Cortex of kidney (tissue), 1 donor: ENCODE results near the gene MTUS2.

Experiments used
- DNase-seq: peaks from one replicate; lab custom pipeline; 2025; lab: John Stamatoyannopoulos, UW

The MTUS2 gene

GRCh38 chr13:29402166-29402636 lies 582.1 kb downstream of the MTUS2 start:
- DNase-seq = no peak

- no peak for DNase-seq
Measured at GRCh38 chr13:29405401-29405800, 585.3 kb downstream of the MTUS2 start.

GRCh38 chr13:29411481-29411880 lies 591.3 kb downstream of the MTUS2 start:
- no peak for DNase-seq

- DNase-seq = no peak
Measured at GRCh38 chr13:29418026-29418425, 597.9 kb downstream of the MTUS2 start.

- DNase-seq = no peak
Measured at GRCh38 chr13:29421118-29421517, 601.0 kb downstream of the MTUS2 start.

- DNase-seq = no peak
Measured at GRCh38 chr13:29422015-29422414, 601.9 kb downstream of the MTUS2 start.

- no peak for DNase-seq
Measured at GRCh38 chr13:29423050-29423449, 602.9 kb downstream of the MTUS2 start.

- DNase-seq = no peak
Measured at GRCh38 chr13:29427937-29428309, 607.8 kb downstream of the MTUS2 start.

- DNase-seq = no peak
Measured at GRCh38 chr13:29428310-29429181, 608.4 kb downstream of the MTUS2 start.

GRCh38 chr13:29429286-29429900 lies 609.3 kb downstream of the MTUS2 start:
- no peak for DNase-seq

GRCh38 chr13:29434217-29434945 lies 614.2 kb downstream of the MTUS2 start:
- no peak for DNase-seq

- no peak for DNase-seq
Measured at GRCh38 chr13:29435125-29435911, 615.2 kb downstream of the MTUS2 start.

GRCh38 chr13:29436291-29436690 lies 616.2 kb downstream of the MTUS2 start:
- DNase-seq = no peak

- DNase-seq = no peak
Measured at GRCh38 chr13:29436721-29437280, 616.7 kb downstream of the MTUS2 start.

GRCh38 chr13:29438769-29439168 lies 618.6 kb downstream of the MTUS2 start:
- DNase-seq = no peak

GRCh38 chr13:29439601-29440388 lies 619.7 kb downstream of the MTUS2 start:
- no peak for DNase-seq

- no peak for DNase-seq
Measured at GRCh38 chr13:29441306-29441705, 621.2 kb downstream of the MTUS2 start.

- no peak for DNase-seq
Measured at GRCh38 chr13:29446016-29446415, 625.9 kb downstream of the MTUS2 start.

- DNase-seq = no peak
Measured at GRCh38 chr13:29448174-29448573, 628.0 kb downstream of the MTUS2 start.

GRCh38 chr13:29449726-29450125 lies 629.6 kb downstream of the MTUS2 start:
- no peak for DNase-seq

GRCh38 chr13:29451976-29452375 lies 631.8 kb downstream of the MTUS2 start:
- no peak for DNase-seq
